22Rv1 (cell line): ENCODE results near the gene MAP1LC3A.
A peak's percentile ranks its signal among the peaks of the same experiment; 100 is the strongest.

Source experiments
- H3K27ac ChIP-seq: fragments of 450-650 bp; 2 replicates; pipeline ENCODE4 v1.5.1; 2017
- ZFX ChIP-seq: fragments of 450-650 bp; IDR thresholded peaks from 2 replicates; pipeline ENCODE4 v1.6.1; 2017; ENCODE audit warnings: antibody characterized with exemption, borderline replicate concordance
- TF ChIP-seq, protein P1 (sequence below): fragments of 450-650 bp; IDR thresholded peaks from 2 replicates; pipeline ENCODE4 v1.5.1; 2017; ENCODE audit warnings: mild to moderate bottlenecking

Gene MAP1LC3A

DNA sequence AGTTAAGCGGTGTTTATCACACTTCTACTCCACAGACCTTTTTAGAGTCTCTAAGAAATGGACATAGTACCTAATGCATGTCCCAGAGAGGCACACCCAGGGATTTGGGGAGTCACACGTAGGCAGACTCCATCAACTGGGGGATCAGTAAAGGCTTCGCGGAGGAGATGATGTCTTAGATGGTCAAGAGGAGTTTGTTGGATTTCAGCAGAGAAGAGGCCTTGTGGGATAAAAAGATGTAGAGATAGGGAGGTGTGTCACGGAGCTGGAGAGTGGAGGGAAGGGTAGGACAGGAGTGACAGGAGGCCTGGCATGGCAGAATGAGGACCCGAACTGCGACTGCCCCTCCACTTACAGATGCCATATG is 33.2 kb upstream of the MAP1LC3A start:
- H3K27ac ChIP-seq = peak overlapping the region; percentile 80
- TF ChIP-seq, protein P1, sequence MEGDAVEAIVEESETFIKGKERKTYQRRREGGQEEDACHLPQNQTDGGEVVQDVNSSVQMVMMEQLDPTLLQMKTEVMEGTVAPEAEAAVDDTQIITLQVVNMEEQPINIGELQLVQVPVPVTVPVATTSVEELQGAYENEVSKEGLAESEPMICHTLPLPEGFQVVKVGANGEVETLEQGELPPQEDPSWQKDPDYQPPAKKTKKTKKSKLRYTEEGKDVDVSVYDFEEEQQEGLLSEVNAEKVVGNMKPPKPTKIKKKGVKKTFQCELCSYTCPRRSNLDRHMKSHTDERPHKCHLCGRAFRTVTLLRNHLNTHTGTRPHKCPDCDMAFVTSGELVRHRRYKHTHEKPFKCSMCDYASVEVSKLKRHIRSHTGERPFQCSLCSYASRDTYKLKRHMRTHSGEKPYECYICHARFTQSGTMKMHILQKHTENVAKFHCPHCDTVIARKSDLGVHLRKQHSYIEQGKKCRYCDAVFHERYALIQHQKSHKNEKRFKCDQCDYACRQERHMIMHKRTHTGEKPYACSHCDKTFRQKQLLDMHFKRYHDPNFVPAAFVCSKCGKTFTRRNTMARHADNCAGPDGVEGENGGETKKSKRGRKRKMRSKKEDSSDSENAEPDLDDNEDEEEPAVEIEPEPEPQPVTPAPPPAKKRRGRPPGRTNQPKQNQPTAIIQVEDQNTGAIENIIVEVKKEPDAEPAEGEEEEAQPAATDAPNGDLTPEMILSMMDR = no peak
- no peak for TF ChIP-seq ZFX

DNA sequence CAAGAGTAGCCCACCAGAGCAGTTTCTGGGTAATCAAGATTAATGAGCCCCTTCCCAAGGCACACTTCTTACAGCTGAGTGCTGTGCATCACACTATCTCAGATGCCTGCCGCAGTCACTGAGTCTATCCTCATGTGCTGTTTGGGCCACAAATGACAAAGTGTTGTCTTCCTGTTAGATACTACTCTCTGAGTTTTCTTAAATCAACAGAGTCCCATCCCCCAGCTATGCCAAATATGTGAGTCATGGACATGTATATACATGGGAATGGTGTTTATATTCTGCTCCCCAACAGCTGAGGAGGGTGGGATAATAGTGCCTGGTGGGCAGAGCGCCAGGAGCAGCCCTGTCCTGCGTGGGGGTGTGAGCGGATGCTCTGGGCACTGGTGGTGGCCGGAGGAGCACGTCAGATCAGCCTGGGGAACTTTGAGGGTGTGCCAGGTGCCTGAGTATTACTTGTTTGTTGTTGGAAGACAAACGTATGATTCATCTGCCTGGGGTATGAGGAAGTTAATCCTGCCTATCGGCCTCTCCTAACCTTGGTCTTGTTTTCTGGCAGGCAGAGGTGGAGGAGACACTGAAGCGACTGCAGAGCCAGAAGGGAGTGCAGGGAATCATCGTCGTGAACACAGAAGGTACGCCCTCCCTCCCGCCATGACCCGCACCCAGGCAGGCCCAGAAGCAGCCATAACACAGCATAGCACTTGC is 32.7 kb upstream of the MAP1LC3A start:
- peak overlapping the region; percentile 80 for H3K27ac ChIP-seq
- TF ChIP-seq ZFX = no peak
- TF ChIP-seq, protein P1 = no peak

DNA sequence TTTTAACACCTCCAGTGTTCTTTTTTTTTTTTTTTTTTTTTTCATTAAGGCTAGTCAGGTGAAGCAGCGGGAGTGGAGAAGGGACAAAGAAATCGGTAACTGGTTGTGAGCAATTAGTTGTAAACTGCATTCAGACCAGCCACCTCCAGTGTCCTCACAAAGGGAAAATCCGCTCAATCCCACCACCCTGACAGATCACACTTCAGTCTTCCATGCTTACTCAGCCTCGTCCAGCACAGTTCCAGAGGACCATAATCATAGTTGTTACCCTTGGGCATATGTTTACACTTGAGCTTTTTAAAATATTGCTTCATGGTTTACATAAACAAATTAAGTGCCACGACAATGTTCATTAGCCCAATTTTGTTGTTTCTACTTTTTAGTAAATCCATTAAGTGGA is 32.1 kb upstream of the MAP1LC3A start:
- H3K27ac ChIP-seq = peak overlapping the region; percentile 80
- TF ChIP-seq, protein P1 = no peak
- no peak for TF ChIP-seq ZFX

DNA sequence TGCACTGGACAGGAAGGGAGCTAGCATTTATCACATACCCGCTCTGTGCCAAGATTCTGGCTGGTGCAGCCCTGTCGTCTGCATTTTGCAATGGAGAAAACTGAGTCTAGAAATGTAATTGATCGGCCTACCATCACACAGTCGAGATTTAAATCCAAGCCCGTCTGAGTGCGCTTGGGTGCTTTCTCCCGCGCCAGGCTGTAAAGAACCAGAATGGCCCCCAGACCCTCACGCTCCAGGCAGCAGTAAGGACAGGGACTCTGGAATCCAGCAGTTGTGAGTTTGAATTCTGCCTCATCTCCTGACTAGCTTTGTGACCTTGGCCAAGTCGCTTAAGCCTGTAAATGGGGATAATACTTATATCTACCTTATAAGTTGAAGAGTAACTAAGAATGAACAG is 31.5 kb upstream of the MAP1LC3A start:
- no peak for TF ChIP-seq ZFX
- TF ChIP-seq, protein P1 = no peak
- peak overlapping the region; percentile 80 for H3K27ac ChIP-seq

DNA sequence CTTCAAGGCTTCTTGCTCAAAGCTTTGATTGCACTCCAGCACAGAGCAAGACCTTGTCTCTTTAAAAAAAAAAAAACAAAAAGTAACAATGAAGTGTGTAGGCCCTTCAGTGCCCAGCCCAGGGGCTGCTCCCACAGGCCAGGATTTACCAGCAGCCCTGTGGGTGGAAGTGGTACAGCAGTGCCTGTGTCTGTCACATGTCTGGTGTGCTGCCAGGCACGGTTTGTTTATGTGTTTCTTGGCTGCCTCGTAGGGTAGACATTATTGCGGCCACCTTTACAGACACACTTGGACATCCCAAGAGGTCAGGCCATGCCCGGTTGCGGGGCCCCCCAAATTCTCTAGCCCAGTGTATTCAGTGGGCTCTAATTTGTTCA is 29.6 kb upstream of the MAP1LC3A start:
- no peak for TF ChIP-seq ZFX
- TF ChIP-seq, protein P1 = no peak

DNA sequence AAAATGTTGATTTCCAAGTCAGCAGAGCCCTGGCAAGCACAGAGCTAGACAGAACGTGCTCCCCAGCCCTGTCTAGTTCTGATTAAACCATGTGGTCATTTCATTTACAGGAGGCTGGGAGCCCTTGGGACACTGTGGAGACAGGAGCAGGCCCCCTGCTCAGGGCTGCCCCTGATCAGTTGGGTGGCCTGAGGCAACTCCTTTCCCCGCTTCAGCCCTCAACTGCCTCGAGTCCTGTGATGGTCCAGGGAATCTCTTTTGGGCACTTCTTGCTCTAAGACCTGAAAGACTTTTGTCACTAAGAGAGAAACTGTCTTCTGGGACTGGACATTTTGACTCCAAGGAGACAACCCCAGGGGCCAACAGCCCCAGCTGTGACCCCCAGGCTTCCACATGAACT is 28.8 kb upstream of the MAP1LC3A start:
- no peak overlapping the region for H3K27ac ChIP-seq
- TF ChIP-seq ZFX = no peak
- TF ChIP-seq, protein P1 = no peak

More for the DNA sequence above, 29.6 kb upstream of the MAP1LC3A start:
- H3K27ac ChIP-seq = no peak overlapping the region

DNA sequence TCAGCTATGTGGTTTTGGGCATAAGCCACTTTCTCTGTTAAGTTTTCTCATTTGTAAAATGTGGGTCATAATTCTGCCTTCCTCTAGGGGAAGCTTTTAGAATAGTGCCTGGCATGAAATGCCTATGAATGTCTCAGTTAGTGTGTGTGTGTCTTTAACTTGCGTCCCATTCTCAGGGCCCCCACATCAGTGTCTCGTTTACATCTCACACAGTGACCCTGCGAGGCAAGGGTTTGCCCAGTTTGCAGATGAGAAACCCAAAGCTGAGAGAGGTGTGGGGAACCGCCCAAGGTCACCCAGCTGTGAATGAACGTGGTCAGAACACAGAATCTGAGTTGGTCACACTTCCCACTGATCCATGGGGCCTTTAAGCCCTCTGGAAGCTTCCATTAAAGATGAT is 28.2 kb upstream of the MAP1LC3A start:
- TF ChIP-seq, protein P1 = no peak
- no peak for TF ChIP-seq ZFX
- H3K27ac ChIP-seq = no peak overlapping the region
